Measurements from ENCODE around the gene PALS1.

PALS1 gene

GRCh38 chr14:67245104-67245503 lies 3.9 kb downstream of the PALS1 start:
- ChIA-PET CTCF (no interaction called here), POLR2A (no interaction called here)
- no peak for DNase-seq (ENCODE audit: extremely low spot score)
- no peak for TF ChIP-seq CTCF (IDR thresholded peaks at IDR 0.05; ENCODE audit: control extremely low read depth, extremely low read depth, low read depth, missing control alignments)

- POLR2A ChIA-PET: no interaction called here
- no peak for DNase-seq (ENCODE audit: extremely low spot score)
- CTCF ChIA-PET: interaction anchor here (0.9 to 2.3 kb wide), 7 partner anchors 9 to 893 kb away, joined by 3 to 11 read pairs (median 5); no protein-coding TSS in a partner anchor
- no peak for TF ChIP-seq CTCF (IDR thresholded peaks at IDR 0.05; ENCODE audit: control extremely low read depth, extremely low read depth, low read depth, missing control alignments)
These were observed 10.5 kb downstream of the PALS1 start for GRCh38 chr14:67251573-67252226.

- POLR2A ChIA-PET: no interaction called here
- no peak for TF ChIP-seq CTCF (IDR thresholded peaks at IDR 0.05; ENCODE audit: control extremely low read depth, extremely low read depth, low read depth, missing control alignments)
- no peak for DNase-seq (ENCODE audit: extremely low spot score)
- CTCF ChIA-PET: interaction anchor here (0.9 to 2.3 kb wide), 5 partner anchors 8 to 106 kb away, joined by 3 to 11 read pairs (median 5); partner anchors contain the start of gene ATP6V1D
These were observed 11.9 kb downstream of the PALS1 start for GRCh38 chr14:67253076-67253635.

- no peak for DNase-seq (ENCODE audit: extremely low spot score)
- TF ChIP-seq CTCF (IDR thresholded peaks at IDR 0.05; ENCODE audit: control extremely low read depth, extremely low read depth, low read depth, missing control alignments): no peak
- ChIA-PET POLR2A (no interaction called here), CTCF (interaction anchor here (1.6 kb wide), 1 partner anchor 28 kb away, joined by 3 read pairs; no protein-coding TSS in a partner anchor)
These were observed 16.7 kb downstream of the PALS1 start for GRCh38 chr14:67257906-67258305.

- DNase-seq (ENCODE audit: extremely low spot score): no peak
- POLR2A ChIA-PET: no interaction called here
- TF ChIP-seq CTCF (IDR thresholded peaks at IDR 0.05; ENCODE audit: control extremely low read depth, extremely low read depth, low read depth, missing control alignments): no peak
- CTCF ChIA-PET: interaction anchor here (0.9 to 3.0 kb wide), 6 partner anchors 9 to 93 kb away, joined by 3 to 11 read pairs (median 3); no protein-coding TSS in a partner anchor
These were observed 19.7 kb downstream of the PALS1 start for GRCh38 chr14:67260965-67261364.

- no peak for TF ChIP-seq CTCF (IDR thresholded peaks at IDR 0.05; ENCODE audit: control extremely low read depth, extremely low read depth, low read depth, missing control alignments)
- ChIA-PET CTCF (interaction anchor here (1.3 kb wide), 1 partner anchor 96 kb away, joined by 3 read pairs; the partner anchor contains the start of genes ATP6V1D and EIF2S1), POLR2A (no interaction called here)
- no peak for DNase-seq (ENCODE audit: extremely low spot score)
These were observed 22.4 kb downstream of the PALS1 start for GRCh38 chr14:67263499-67264149.
